H9 (cell line): ENCODE measurements around the gene SLC25A48. TPM values are rescaled to one million over a fixed set of nuclear protein-coding genes. Genes with fewer than 3 reads are reported as not detected.

Experiments used
- DNase-seq: peaks from one replicate; pipeline ENCODE4 v3.0.0-alpha.2; 2017
- H2AFZ ChIP-seq: one replicate; pipeline ENCODE4 v1.6.1; 2013; ENCODE audit warnings: mild to moderate bottlenecking, low read length, control low read depth, moderate library complexity
- H2AK5ac ChIP-seq: 2 replicates; pipeline ENCODE4 v1.6.1; 2013; ENCODE audit warnings: low read length, control low read depth, mixed read lengths; ENCODE audit not compliant: insufficient read length
- H2BK120ac ChIP-seq: one replicate; pipeline ENCODE4 v1.6.1; 2013; ENCODE audit warnings: low read depth, mild to moderate bottlenecking, low read length, control low read depth, inconsistent platforms; ENCODE audit not compliant: poor library complexity, severe bottlenecking
- H2BK12ac ChIP-seq: 2 replicates; pipeline ENCODE4 v1.6.1; 2013; ENCODE audit warnings: low read length, control low read depth, mixed read lengths, low read depth; ENCODE audit not compliant: insufficient read length
- H2BK15ac ChIP-seq: 2 replicates; pipeline ENCODE4 v1.6.1; 2013; ENCODE audit warnings: low read depth, low read length, control low read depth
- H2BK20ac ChIP-seq: one replicate; pipeline ENCODE4 v1.6.1; 2013; ENCODE audit warnings: low read depth, mild to moderate bottlenecking, low read length, control low read depth, inconsistent platforms; ENCODE audit not compliant: poor library complexity, severe bottlenecking
- H2BK5ac ChIP-seq: 2 replicates; pipeline ENCODE4 v1.6.1; 2013; ENCODE audit warnings: low read length, control low read depth, mixed read lengths; ENCODE audit not compliant: insufficient read length
- H3K14ac ChIP-seq: 2 replicates; pipeline ENCODE4 v1.6.1; 2013; ENCODE audit warnings: low read length, control low read depth; ENCODE audit not compliant: insufficient read depth
- H3K18ac ChIP-seq: 2 replicates; pipeline ENCODE4 v1.6.1; 2013; ENCODE audit warnings: low read depth, mild to moderate bottlenecking, mixed read lengths, low read length, control low read depth; ENCODE audit not compliant: insufficient read length
- H3K23ac ChIP-seq: 2 replicates; pipeline ENCODE4 v1.6.1; 2013; ENCODE audit warnings: low read length, control low read depth, mixed read lengths, low read depth; ENCODE audit not compliant: insufficient read length
- H3K23me2 ChIP-seq: 2 replicates; pipeline ENCODE4 v1.6.1; 2013; ENCODE audit warnings: low read depth, mild to moderate bottlenecking, mixed read lengths, low read length, control low read depth; ENCODE audit not compliant: insufficient read length, poor library complexity, severe bottlenecking
- H3K27ac ChIP-seq: 2 replicates; pipeline ENCODE4 v1.5.1; 2013; ENCODE audit warnings: low read length, control low read depth, mixed read lengths, low read depth; ENCODE audit not compliant: insufficient read length
- H3K27me3 ChIP-seq: 2 replicates; pipeline ENCODE4 v1.6.1; 2013; ENCODE audit warnings: low read length, control low read depth, inconsistent platforms; ENCODE audit not compliant: insufficient read depth
- H3K4ac ChIP-seq: 2 replicates; pipeline ENCODE4 v1.6.1; 2013; ENCODE audit warnings: low read depth, mild to moderate bottlenecking, control low read depth, inconsistent platforms, low read length, moderate library complexity
- H3K4me1 ChIP-seq: 2 replicates; pipeline ENCODE4 v1.6.1; 2013; ENCODE audit warnings: low read length, control low read depth, inconsistent platforms; ENCODE audit not compliant: insufficient read depth
- H3K4me2 ChIP-seq: 2 replicates; pipeline ENCODE4 v1.6.1; 2013; ENCODE audit warnings: low read length, control low read depth, mixed read lengths; ENCODE audit not compliant: insufficient read length, insufficient read depth
- H3K56ac ChIP-seq: 2 replicates; pipeline ENCODE4 v1.6.1; 2013; ENCODE audit warnings: low read depth, mild to moderate bottlenecking, mixed read lengths, low read length, control low read depth; ENCODE audit not compliant: insufficient read length
- H3K79me1 ChIP-seq: 2 replicates; pipeline ENCODE4 v1.6.1; 2013; ENCODE audit warnings: low read depth, mild to moderate bottlenecking, moderate library complexity, low read length, control low read depth, inconsistent platforms; ENCODE audit not compliant: insufficient read depth, poor library complexity, severe bottlenecking
- H3K79me2 ChIP-seq: 2 replicates; pipeline ENCODE4 v1.6.1; 2013; ENCODE audit warnings: low read length, control low read depth, inconsistent platforms; ENCODE audit not compliant: insufficient read depth
- H3K9ac ChIP-seq: 2 replicates; pipeline ENCODE4 v1.6.1; 2013; ENCODE audit warnings: low read length, control low read depth, mixed read lengths; ENCODE audit not compliant: insufficient read length; ENCODE audit errors: extremely low read depth
- H3K9me3 ChIP-seq: one replicate; pipeline ENCODE4 v1.6.1; 2013; ENCODE audit warnings: low read depth, low read length, inconsistent platforms; ENCODE audit not compliant: control insufficient read depth
- H3T11ph ChIP-seq: one replicate; pipeline ENCODE4 v1.6.1; 2013; ENCODE audit warnings: mild to moderate bottlenecking, low read length, control low read depth, inconsistent platforms
- H4K20me1 ChIP-seq: one replicate; pipeline ENCODE4 v1.6.1; 2013; ENCODE audit not compliant: control insufficient read depth, insufficient read length, insufficient read depth
- H4K5ac ChIP-seq: 2 replicates; pipeline ENCODE4 v1.6.1; 2013; ENCODE audit warnings: low read depth, mild to moderate bottlenecking, mixed read lengths, low read length, control low read depth; ENCODE audit not compliant: insufficient read length
- H4K8ac ChIP-seq: replicated peaks from 2 replicates; pipeline ENCODE4 v1.6.1; 2013; ENCODE audit warnings: low read length, control low read depth, mixed read lengths, low read depth; ENCODE audit not compliant: insufficient read length
- H4K91ac ChIP-seq: 2 replicates; pipeline ENCODE4 v1.6.1; 2013; ENCODE audit warnings: low read depth, mild to moderate bottlenecking, moderate library complexity, mixed read lengths, low read length, control low read depth; ENCODE audit not compliant: insufficient read length
- H3K27ac Mint-ChIP-seq, 3 experiments: 2 replicates in 2 of 3; 3 replicates in 1 of 3; pipeline ENCODE4 v1.8.0; 2020 to 2021; ENCODE audit warnings: mixed read lengths in 3 of 3, mild to moderate bottlenecking in 1 of 3, moderate library complexity in 1 of 3
- H3K27me3 Mint-ChIP-seq: 2 replicates; pipeline ENCODE4 v1.8.0; 2021; ENCODE audit warnings: low read depth, mild to moderate bottlenecking, moderate library complexity, mixed read lengths
- H3K36me3 Mint-ChIP-seq, 3 experiments: 2 replicates in 2 of 3; 3 replicates in 1 of 3; pipeline ENCODE4 v1.8.0; 2020 to 2021; ENCODE audit warnings: low read depth in 3 of 3, mixed read lengths in 3 of 3; ENCODE audit not compliant: insufficient read depth in 1 of 3
- H3K4me1 Mint-ChIP-seq, 2 experiments: 2 replicates each; pipeline ENCODE4 v1.8.0; 2020; ENCODE audit warnings: mixed read lengths in 2 of 2
- H3K4me3 Mint-ChIP-seq, 2 experiments: 2 replicates in 1 of 2; 3 replicates in 1 of 2; pipeline ENCODE4 v1.8.0; 2020 to 2021; ENCODE audit warnings: mild to moderate bottlenecking in 2 of 2, mixed read lengths in 2 of 2, moderate library complexity in 1 of 2
- H3K9me3 Mint-ChIP-seq, 2 experiments: 2 replicates in 1 of 2; 3 replicates in 1 of 2; pipeline ENCODE4 v1.8.0; 2020; ENCODE audit warnings: mild to moderate bottlenecking in 2 of 2, mixed read lengths in 2 of 2, moderate library complexity in 1 of 2
- CTCF ChIP-seq: fragments of 200-600 bp; sonication (generic); conservative IDR thresholded peaks from 3 replicates; pipeline ENCODE4 v1.8.0; 2021; ENCODE audit warnings: antibody characterized with exemption, mild to moderate bottlenecking
- WGBS: extraction: QIAGEN DNeasy Blood & Tissue Kit; methylation state at CpG from one replicate; pipeline ENCODE4 v1.1.7; 2013; ENCODE audit warnings: missing lambda C conversion rate, low lambda C conversion rate, mixed read lengths; ENCODE audit not compliant: insufficient read length; ENCODE audit errors: extremely low coverage; 5-methylcytosine and 5-hydroxymethylcytosine counted together
- total RNA-seq: library from RNA; stranded (reverse); gene quantifications from 2 replicates; pipeline ENCODE4 v1.2.1, GENCODE V29; 2021

The SLC25A48 gene
- total RNA-seq, 1 experiment from 2014 or later, result 0.66 TPM

DNA sequence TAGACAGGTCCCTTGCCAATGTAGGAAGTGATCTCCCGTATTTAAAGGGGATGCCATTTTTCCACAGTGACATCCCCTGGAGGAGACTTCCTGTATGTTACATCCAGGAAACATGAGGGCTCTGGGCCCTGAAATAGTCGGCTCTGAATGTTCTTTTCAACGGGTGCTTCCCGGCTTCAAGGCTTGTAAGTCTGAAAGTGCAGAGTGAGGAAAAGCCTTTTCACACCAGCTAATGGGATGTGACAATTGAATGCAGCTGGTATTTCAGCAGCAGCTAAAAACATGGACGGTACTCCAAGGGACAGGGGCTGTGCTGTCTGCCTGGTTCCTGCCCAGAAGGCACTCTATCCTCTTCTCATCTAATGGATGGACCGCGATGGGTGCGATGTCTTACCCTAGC is 59.8 kb downstream of the SLC25A48 start:
- Histone ChIP-seq H3K9ac (no peak overlapping the region), H4K5ac (no peak overlapping the region), H2BK20ac (no peak overlapping the region), H2BK15ac (no peak overlapping the region), H3K23ac (no peak overlapping the region), H4K20me1 (no peaks in the 10 kb centered on the region), H3K18ac (no peak overlapping the region), H3T11ph (no peak overlapping the region), H3K14ac (no peak overlapping the region), H2BK120ac (no peak overlapping the region), H3K4me1 (no peaks in the 10 kb centered on the region), H2BK12ac (no peak overlapping the region), H2AFZ (no peak overlapping the region), H3K27me3 (no peaks in the 10 kb centered on the region), H3K23me2 (no peaks in the 10 kb centered on the region), H3K9me3 (no peaks in the 10 kb centered on the region), H4K91ac (no peak overlapping the region), H3K4ac (no peak overlapping the region), H3K27ac (no peak overlapping the region), H2BK5ac (no peak overlapping the region), H3K56ac (no peak overlapping the region), H3K79me1 (no peaks in the 10 kb centered on the region), H4K8ac (no peak overlapping the region), H3K4me2 (no peak overlapping the region), H3K79me2 (no peaks in the 10 kb centered on the region), H2AK5ac (no peak overlapping the region)
- Mint-ChIP-seq H3K4me3 (no peak overlapping the region), H3K4me1 (peaks cover 0 to 2% of the 10 kb centered on the region in 2 experiments; a peak in 1 of 4 replicates), H3K27ac (no peak overlapping the region), H3K27me3 (peaks cover 45% of the 10 kb centered on the region), H3K9me3 (no peaks in the 10 kb centered on the region), H3K36me3 (no peaks in the 10 kb centered on the region)
- WGBS, result no CpG with 5 or more reads among the region's 8 CpGs
- no peak for DNase-seq
- TF ChIP-seq CTCF, result no peak
